Mesothelial cell of epicardium (in vitro differentiated cells): ENCODE measurements around the gene POC5. TPM values are rescaled to one million over a fixed set of nuclear protein-coding genes. Genes with fewer than 3 reads are reported as not detected.
A peak's percentile ranks its signal among the peaks of the same experiment; 100 is the strongest.
"Not testable (repeated sequence)": the region's sequence is repeated elsewhere in the genome, so short reads cannot be mapped to it uniquely, and the experiment has no call there.

Experiments
- DNase-seq, 2 experiments: peaks; one replicate each; pipeline ENCODE4 v3.0.0; 2021; ENCODE audit warnings: low spot score in 2 of 2; ENCODE audit not compliant: unreplicated experiment in 2 of 2
- H3K27ac Mint-ChIP-seq: 2 replicates; pipeline ENCODE4 v1.8.0; 2021; ENCODE audit warnings: mixed read lengths
- H3K27me3 Mint-ChIP-seq: 2 replicates; pipeline ENCODE4 v1.8.0; 2021; ENCODE audit warnings: low read depth, mixed read lengths
- H3K36me3 Mint-ChIP-seq: 2 replicates; pipeline ENCODE4 v1.8.0; 2021; ENCODE audit warnings: mixed read lengths
- H3K4me1 Mint-ChIP-seq: 2 replicates; pipeline ENCODE4 v1.8.0; 2021; ENCODE audit warnings: mixed read lengths
- H3K4me3 Mint-ChIP-seq: 2 replicates; pipeline ENCODE4 v1.8.0; 2021; ENCODE audit warnings: mild to moderate bottlenecking, moderate library complexity, mixed read lengths
- H3K9me3 Mint-ChIP-seq: 2 replicates; pipeline ENCODE4 v1.8.0; 2021; ENCODE audit warnings: mixed read lengths
- CTCF ChIP-seq: fragments of 200-600 bp; sonication (generic); IDR thresholded peaks from one replicate; pipeline ENCODE4 v1.5.0; 2021; ENCODE audit warnings: antibody characterized with exemption; ENCODE audit not compliant: unreplicated experiment
- total RNA-seq: library from RNA; stranded (reverse); gene quantifications from 3 replicates; pipeline ENCODE4 v1.2.1, GENCODE V29; 2021

The POC5 gene
- total RNA-seq, 1 donor from 2014 or later = 15.0 TPM

GRCh38 chr5:75727931-75728330 is 10.7 kb upstream of the POC5 start:
- Mint-ChIP-seq H3K4me3 (no peak overlapping the region), H3K36me3 (no peaks in the 10 kb centered on the region), H3K9me3 (peaks cover 10% of the 10 kb centered on the region), H3K27me3 (peaks cover 10% of the 10 kb centered on the region), H3K27ac (no peak overlapping the region), H3K4me1 (no peaks in the 10 kb centered on the region)
- no peak for TF ChIP-seq CTCF
- DNase-seq = no peak

GRCh38 chr5:75726224-75726623 is 9.0 kb upstream of the POC5 start:
- H3K9me3 Mint-ChIP-seq, H3K36me3 Mint-ChIP-seq, H3K4me3 Mint-ChIP-seq, H3K4me1 Mint-ChIP-seq, DNase-seq, H3K27ac Mint-ChIP-seq: not testable (repeated sequence)
- H3K27me3 Mint-ChIP-seq = peaks cover 19% of the 10 kb centered on the region

GRCh38 chr5:75723378-75723777 is 6.1 kb upstream of the POC5 start:
- TF ChIP-seq CTCF = no peak
- Mint-ChIP-seq H3K27ac (no peak overlapping the region), H3K4me3 (no peak overlapping the region), H3K27me3 (peaks cover 35% of the 10 kb centered on the region), H3K4me1 (no peaks in the 10 kb centered on the region), H3K9me3 (peaks cover 7% of the 10 kb centered on the region), H3K36me3 (no peaks in the 10 kb centered on the region)
- DNase-seq = no peak

- H3K4me1 Mint-ChIP-seq = peaks cover 1% of the 10 kb centered on the region
- H3K27me3 Mint-ChIP-seq = peaks cover 37% of the 10 kb centered on the region
- H3K4me3 Mint-ChIP-seq = no peak overlapping the region
- no peak for TF ChIP-seq CTCF
- no peaks in the 10 kb centered on the region for H3K36me3 Mint-ChIP-seq
- H3K27ac Mint-ChIP-seq = no peak overlapping the region
- peaks cover 6% of the 10 kb centered on the region for H3K9me3 Mint-ChIP-seq
- DNase-seq = no peak
Measured at GRCh38 chr5:75721573-75721972, 4.3 kb upstream of the POC5 start.

- TF ChIP-seq CTCF = no peak
- Mint-ChIP-seq H3K27ac (no peak overlapping the region), H3K9me3 (no peaks in the 10 kb centered on the region), H3K27me3 (peaks cover 32% of the 10 kb centered on the region), H3K4me3 (no peak overlapping the region), H3K36me3 (no peaks in the 10 kb centered on the region), H3K4me1 (peaks cover 7% of the 10 kb centered on the region)
- DNase-seq = no peak
Measured at GRCh38 chr5:75720882-75721281, 3.6 kb upstream of the POC5 start.

- no peak for TF ChIP-seq CTCF
- Mint-ChIP-seq H3K4me3 (peak overlapping the region; percentile 100), H3K9me3 (no peaks in the 10 kb centered on the region), H3K27me3 (peaks cover 21% of the 10 kb centered on the region), H3K27ac (peak overlapping the region; percentile 98), H3K4me1 (peaks cover 13% of the 10 kb centered on the region), H3K36me3 (peaks cover 5% of the 10 kb centered on the region)
- DNase-seq = no peak
Measured at GRCh38 chr5:75716715-75717081, 539 bp downstream of the POC5 start.
